Activated T-cell treated with anti-CD3 and anti-CD28 coated beads, Interleukin-2, amount 50 U/mL, for 48 hours (primary cell): ENCODE measurements around the gene CBFA2T3.

Experiments
- DNase-seq, 2 experiments: peaks; one replicate each; pipeline ENCODE4 v3.0.0-alpha.2; 2020

CBFA2T3 gene

GRCh38 chr16:88885693-88886280, 91.2 kb downstream of the CBFA2T3 start:
- no peak for DNase-seq

- no peak for DNase-seq
These were observed 92.3 kb downstream of the CBFA2T3 start for GRCh38 chr16:88884569-88885271.

GRCh38 chr16:88883946-88884345, 93.1 kb downstream of the CBFA2T3 start:
- no peak for DNase-seq

- DNase-seq = no peak
These were observed 93.7 kb downstream of the CBFA2T3 start for GRCh38 chr16:88883117-88883895.

- no peak for DNase-seq
These were observed 94.5 kb downstream of the CBFA2T3 start for GRCh38 chr16:88882358-88883030.

GRCh38 chr16:88881675-88882357, 95.2 kb downstream of the CBFA2T3 start:
- no peak for DNase-seq

GRCh38 chr16:88881007-88881615, 95.9 kb downstream of the CBFA2T3 start:
- no peak for DNase-seq

- DNase-seq = no peak
These were observed 96.6 kb downstream of the CBFA2T3 start for GRCh38 chr16:88880226-88881006.

GRCh38 chr16:88879788-88880055, 97.3 kb downstream of the CBFA2T3 start:
- no peak for DNase-seq

GRCh38 chr16:88878967-88879787, 97.8 kb downstream of the CBFA2T3 start:
- DNase-seq = no peak

GRCh38 chr16:88878356-88878755, 98.7 kb downstream of the CBFA2T3 start:
- DNase-seq = no peak

GRCh38 chr16:88877564-88878289, 99.3 kb downstream of the CBFA2T3 start:
- DNase-seq = no peak

GRCh38 chr16:88876942-88877526, 100.0 kb downstream of the CBFA2T3 start:
- DNase-seq = no peak

- DNase-seq = no peak
These were observed 101.2 kb downstream of the CBFA2T3 start for GRCh38 chr16:88875703-88876234.

- DNase-seq = no peak
These were observed 101.9 kb downstream of the CBFA2T3 start for GRCh38 chr16:88874938-88875599.

- no peak for DNase-seq
These were observed 104.2 kb downstream of the CBFA2T3 start for GRCh38 chr16:88872650-88873331.

- no peak for DNase-seq
These were observed 105.1 kb downstream of the CBFA2T3 start for GRCh38 chr16:88871730-88872416.

GRCh38 chr16:88871349-88871702, 105.7 kb downstream of the CBFA2T3 start:
- no peak for DNase-seq
